Measurements from ENCODE around the gene DLGAP5. TPM values are rescaled to one million over a fixed set of nuclear protein-coding genes. Genes with fewer than 3 reads are reported as not detected.

The DLGAP5 gene
- total RNA-seq, 1 experiment from 2014 or later, result 118 TPM

GRCh38 chr14:55114720-55115119, 76.7 kb downstream of the DLGAP5 start:
- Mint-ChIP-seq H3K36me3 (ENCODE audit: insufficient read depth in 1 of 3, low read depth in 3 of 3) (no peaks in the 10 kb centered on the region), H3K4me3 (no peak overlapping the region)
- no peaks in the 10 kb centered on the region for H3K79me2 ChIP-seq (ENCODE audit: insufficient read depth, low read length)

More at GRCh38 chr14:55114720-55115119, 76.7 kb downstream of the DLGAP5 start:
- Histone ChIP-seq H4K5ac (ENCODE audit: insufficient read length, low read depth, low read length) (no peak overlapping the region), H2BK12ac (ENCODE audit: insufficient read length, low read depth, low read length) (no peak overlapping the region), H3K18ac (ENCODE audit: insufficient read length, low read depth, low read length) (no peak overlapping the region), H3K27ac (ENCODE audit: insufficient read length, low read depth, low read length) (no peak overlapping the region), H4K91ac (ENCODE audit: insufficient read length, low read depth, low read length) (no peak overlapping the region), H2BK20ac (ENCODE audit: low read depth, low read length, poor library complexity, severe bottlenecking) (no peak overlapping the region), H3K14ac (ENCODE audit: insufficient read depth, low read length) (no peak overlapping the region), H4K20me1 (ENCODE audit: control insufficient read depth, insufficient read depth, insufficient read length) (no peaks in the 10 kb centered on the region), H3K9me3 (ENCODE audit: control insufficient read depth, low read depth, low read length) (no peaks in the 10 kb centered on the region), H2BK5ac (ENCODE audit: insufficient read length, low read length) (no peak overlapping the region), H2AK5ac (ENCODE audit: insufficient read length, low read length) (no peak overlapping the region), H3K9ac (ENCODE audit: extremely low read depth, insufficient read length, low read length) (no peak overlapping the region), H2BK15ac (ENCODE audit: low read depth, low read length) (no peak overlapping the region), H3K27me3 (ENCODE audit: insufficient read depth, low read length) (no peaks in the 10 kb centered on the region), H3K56ac (ENCODE audit: insufficient read length, low read depth, low read length) (no peak overlapping the region), H4K8ac (replicated peaks; ENCODE audit: insufficient read length, low read depth, low read length) (no peak overlapping the region), H3K23ac (ENCODE audit: insufficient read length, low read depth, low read length) (no peak overlapping the region), H2AFZ (ENCODE audit: low read length) (no peak overlapping the region), H3K4me2 (ENCODE audit: insufficient read depth, insufficient read length, low read length) (no peak overlapping the region), H3K23me2 (ENCODE audit: insufficient read length, low read depth, low read length, poor library complexity, severe bottlenecking) (no peaks in the 10 kb centered on the region), H3K4ac (ENCODE audit: low read depth, low read length) (no peak overlapping the region), H3K79me1 (ENCODE audit: insufficient read depth, low read depth, low read length, poor library complexity, severe bottlenecking) (no peaks in the 10 kb centered on the region), H3T11ph (ENCODE audit: low read length) (no peak overlapping the region), H3K4me1 (ENCODE audit: insufficient read depth, low read length) (no peaks in the 10 kb centered on the region), H2BK120ac (ENCODE audit: low read depth, low read length, poor library complexity, severe bottlenecking) (no peak overlapping the region)
- no peaks in the 10 kb centered on the region for H3K9me3 Mint-ChIP-seq
- peaks cover 6% of the 10 kb centered on the region in 2 experiments for H3K4me1 Mint-ChIP-seq
- H3K27me3 Mint-ChIP-seq (ENCODE audit: low read depth), result peaks cover 27% of the 10 kb centered on the region
- H3K27ac Mint-ChIP-seq, result no peak overlapping the region
- no peak for DNase-seq
- WGBS (ENCODE audit: extremely low coverage, insufficient read length, low lambda C conversion rate), result no CpG with 5 or more reads among the region's 2 CpGs
- TF ChIP-seq CTCF (conservative IDR thresholded peaks at IDR 0.05), result no peak

Measured in H9 (cell line).